Measurements from ENCODE around the gene CREB3L4.

GRCh38 chr1:153985341-153985912 is 17.7 kb downstream of the CREB3L4 start:
- no peak for TF ChIP-seq POLR2A (IDR thresholded peaks at IDR 0.05; ENCODE audit: low read depth, low read length)
- no peak for TF ChIP-seq POLR2AphosphoS5 (IDR thresholded peaks at IDR 0.05; ENCODE audit: low read depth, low read length)
- TF ChIP-seq TAF1 (IDR thresholded peaks at IDR 0.05; ENCODE audit: borderline replicate concordance, low read depth, low read length): no peak
